Keratinocyte (primary cell): Measurements from ENCODE around the gene NEGR1. TPM values are rescaled to one million over a fixed set of nuclear protein-coding genes. Genes with fewer than 3 reads are reported as not detected.

ENCODE experiments used
- DNase-seq: peaks from one replicate; pipeline ENCODE4 v3.0.0-alpha.2; 2011; ENCODE audit warnings: low read depth, missing footprints, low spot score
- FAIRE-seq: peaks from 2 replicates; lab custom pipeline; 2011; peaks lifted over from hg19 to GRCh38; lab: Jason Lieb, UNC
- H2AFZ ChIP-seq: 2 replicates; pipeline ENCODE4 v1.6.0; 2012; ENCODE audit warnings: low read length, control low read depth, inconsistent platforms; ENCODE audit not compliant: control insufficient read depth
- H3K27ac ChIP-seq: 2 replicates; pipeline ENCODE4 v1.5.1; 2011; ENCODE audit warnings: low read length; ENCODE audit not compliant: control insufficient read depth, insufficient read depth
- H3K27me3 ChIP-seq: 3 replicates; pipeline ENCODE4 v1.6.0; 2011; ENCODE audit warnings: low read length; ENCODE audit not compliant: control insufficient read depth, insufficient read depth; ENCODE audit errors: extremely low read depth
- H3K36me3 ChIP-seq, 2 experiments: 2 replicates in 1 of 2; 3 replicates in 1 of 2; pipeline ENCODE4 v1.5.1; 2011; ENCODE audit warnings: low read length in 2 of 2, mild to moderate bottlenecking in 1 of 2; ENCODE audit not compliant: control insufficient read depth in 2 of 2, insufficient read depth in 2 of 2; ENCODE audit errors: extremely low read depth in 1 of 2
- H3K4me1 ChIP-seq: 3 replicates; pipeline ENCODE4 v1.5.1; 2011; ENCODE audit warnings: low read length; ENCODE audit not compliant: control insufficient read depth, insufficient read depth; ENCODE audit errors: extremely low read depth
- H3K4me2 ChIP-seq: 3 replicates; pipeline ENCODE4 v1.6.0; 2011; ENCODE audit warnings: low read depth, low read length; ENCODE audit not compliant: control insufficient read depth, insufficient read depth; ENCODE audit errors: extremely low read depth
- H3K4me3 ChIP-seq, 3 experiments: fragments of 200-600 bp in 1 of 3; sonication (generic) in 1 of 3; 2 replicates in 2 of 3; 3 replicates in 1 of 3; pipeline ENCODE4 v1.5.1; 2011 to 2016; ENCODE audit warnings: low read length in 3 of 3, mild to moderate bottlenecking in 3 of 3, control low read depth in 2 of 3, inconsistent platforms in 1 of 3, low read depth in 1 of 3, mixed read lengths in 1 of 3, mixed run types in 1 of 3, moderate library complexity in 1 of 3; ENCODE audit not compliant: control insufficient read depth in 2 of 3, insufficient read depth in 2 of 3; ENCODE audit errors: extremely low read depth in 1 of 3
- H3K79me2 ChIP-seq: 2 replicates; pipeline ENCODE4 v1.6.0; 2012; ENCODE audit warnings: low read length; ENCODE audit not compliant: control insufficient read depth, insufficient read depth
- H3K9ac ChIP-seq: 3 replicates; pipeline ENCODE4 v1.6.0; 2011; ENCODE audit warnings: low read length; ENCODE audit not compliant: control insufficient read depth, insufficient read depth; ENCODE audit errors: extremely low read depth
- H3K9me1 ChIP-seq: 3 replicates; pipeline ENCODE4 v1.6.0; 2011; ENCODE audit warnings: low read length; ENCODE audit not compliant: control insufficient read depth, insufficient read depth; ENCODE audit errors: extremely low read depth
- H3K9me3 ChIP-seq: 2 replicates; pipeline ENCODE4 v1.5.1; 2012; ENCODE audit warnings: low read depth, low read length; ENCODE audit not compliant: control insufficient read depth
- H4K20me1 ChIP-seq: 3 replicates; pipeline ENCODE4 v1.6.0; 2011; ENCODE audit warnings: low read length; ENCODE audit not compliant: control insufficient read depth, insufficient read depth; ENCODE audit errors: extremely low read depth
- CTCF ChIP-seq, 3 experiments: IDR thresholded peaks in 1 of 3; conservative IDR thresholded peaks in 1 of 3; optimal IDR thresholded peaks in 1 of 3; 2 replicates in 2 of 3; 3 replicates in 1 of 3; pipeline versions ENCODE3 to v1.5.1; 2011; ENCODE audit warnings: low read length in 3 of 3, mild to moderate bottlenecking in 3 of 3, moderate library complexity in 2 of 3, control low read depth in 1 of 3, inconsistent platforms in 1 of 3; ENCODE audit not compliant: insufficient read depth in 2 of 3; ENCODE audit errors: extremely low read depth in 1 of 3
- EZH2 ChIP-seq: IDR thresholded peaks from one replicate; pipeline ENCODE4 v1.6.1; 2012; ENCODE audit warnings: inconsistent platforms, mild to moderate bottlenecking, low read length, moderate library complexity
- dilution Hi-C: fragments of 300-500 bp; cut with MboI; formaldehyde crosslinking; loops from one replicate; pipeline ENCODE4 v1.7.0; 2020; ENCODE audit warnings: low sequenced_read_pairs; ENCODE audit not compliant: extremely low pct_ligation_motif_present
- polyA plus RNA-seq, 5 experiments: library from polyadenylated mRNA; depleted of rRNA in 3 of 5; stranded (reverse) in 3 of 5; stranded (forward) in 1 of 5; unstranded in 1 of 5; fragments of >200 nt; gene quantifications; 1 replicate in 1 of 5; 2 replicates in 3 of 5; 3 replicates in 1 of 5; pipeline versions ENCODE4 v1.2.1 to v1.2.3, GENCODE V29; 2011 to 2012; ENCODE audit warnings: missing spikeins in 2 of 5, low read depth in 1 of 5, low replicate concordance in 1 of 5

Gene NEGR1
- polyA plus RNA-seq, 1 donor (not counting 4 experiments of a cell fraction or from before 2014, with no cell fraction given), result 1.6 TPM

- Histone ChIP-seq H4K20me1 (no peaks in the 10 kb centered on the region), H3K9ac (no peak overlapping the region), H3K27ac (no peak overlapping the region), H3K9me3 (no peaks in the 10 kb centered on the region), H3K4me2 (no peak overlapping the region), H3K9me1 (no peaks in the 10 kb centered on the region), H2AFZ (no peak overlapping the region), H3K36me3 (no peaks in the 10 kb centered on the region), H3K4me3 (no peak overlapping the region), H3K4me1 (no peaks in the 10 kb centered on the region), H3K27me3 (no peaks in the 10 kb centered on the region), H3K79me2 (no peaks in the 10 kb centered on the region)
- FAIRE-seq (no peak), DNase-seq (no peak)
- dilution Hi-C loops, result no loop called here
- TF ChIP-seq CTCF (optimal IDR thresholded peaks at IDR 0.05 in 1 of 3, IDR thresholded peaks at IDR 0.05 in 1 of 3, conservative IDR thresholded peaks at IDR 0.05 in 1 of 3; ENCODE audit: extremely low read depth in 1 of 3, insufficient read depth in 2 of 3, low read length in 3 of 3) (no peak), EZH2 (no peak)
Observed at GRCh38 chr1:71657891-71658679, 624.3 kb downstream of the NEGR1 start.

GRCh38 chr1:71656902-71657301 is 625.4 kb downstream of the NEGR1 start:
- H3K4me2 ChIP-seq, result no peak overlapping the region
- H3K9ac ChIP-seq, result no peak overlapping the region
- no peaks in the 10 kb centered on the region for H4K20me1 ChIP-seq
- no peaks in the 10 kb centered on the region for H3K4me1 ChIP-seq
- no peaks in the 10 kb centered on the region for H3K9me1 ChIP-seq
- no peaks in the 10 kb centered on the region for H3K79me2 ChIP-seq
- H3K9me3 ChIP-seq, result no peaks in the 10 kb centered on the region
- no peaks in the 10 kb centered on the region for H3K27me3 ChIP-seq
- dilution Hi-C loops, result no loop called here
- FAIRE-seq, result no peak
- no peak overlapping the region for H2AFZ ChIP-seq
- DNase-seq, result no peak
- no peaks in the 10 kb centered on the region for H3K36me3 ChIP-seq
- TF ChIP-seq CTCF (optimal IDR thresholded peaks at IDR 0.05 in 1 of 3, IDR thresholded peaks at IDR 0.05 in 1 of 3, conservative IDR thresholded peaks at IDR 0.05 in 1 of 3; ENCODE audit: extremely low read depth in 1 of 3, insufficient read depth in 2 of 3, low read length in 3 of 3), result no peak
- TF ChIP-seq EZH2, result no peak
- H3K27ac ChIP-seq, result no peak overlapping the region
- no peak overlapping the region for H3K4me3 ChIP-seq
